GM12878 (cell line): Measurements from ENCODE around the gene FADS1.

ENCODE experiments used
- CEBPB ChIP-seq, 2 experiments: fragments of 150-350 bp in 1 of 2; IDR thresholded peaks; 2 replicates each; pipeline ENCODE4 v1.6.1; 2012 to 2014; ENCODE audit warnings: low read depth in 2 of 2, low read length in 2 of 2, borderline replicate concordance in 1 of 2, inconsistent platforms in 1 of 2
- CHD2 ChIP-seq: IDR thresholded peaks from 2 replicates; pipeline ENCODE4 v1.6.1; 2011; ENCODE audit warnings: low read depth, low read length, improper control_type of control experiment, borderline replicate concordance
- CTCF ChIP-seq, 3 experiments: IDR thresholded peaks in 2 of 3; conservative IDR thresholded peaks in 1 of 3; 2 replicates each; pipeline ENCODE4 v1.5.1; 2011; ENCODE audit warnings: low read depth in 3 of 3, low read length in 3 of 3, mild to moderate bottlenecking in 3 of 3, control low read depth in 2 of 3, moderate library complexity in 2 of 3, inconsistent platforms in 1 of 3, mixed read lengths in 1 of 3; ENCODE audit not compliant: control insufficient read depth in 2 of 3, insufficient read depth in 1 of 3; ENCODE audit errors: extremely low read depth in 1 of 3
- EGR1 ChIP-seq, 2 experiments: IDR thresholded peaks; 1 replicate in 1 of 2; 2 replicates in 1 of 2; pipeline ENCODE4 v1.6.1; 2011 to 2012; ENCODE audit warnings: low read depth in 2 of 2, low read length in 2 of 2, borderline replicate concordance in 1 of 2, mild to moderate bottlenecking in 1 of 2, moderate library complexity in 1 of 2
- ETV6 ChIP-seq, 2 experiments: fragments of 450-650 bp in 1 of 2; IDR thresholded peaks in 1 of 2; conservative IDR thresholded peaks in 1 of 2; 2 replicates each; pipeline ENCODE4 v1.6.1; 2014; ENCODE audit warnings: antibody characterized with exemption in 1 of 2, borderline replicate concordance in 1 of 2, low read depth in 1 of 2, mild to moderate bottlenecking in 1 of 2, moderate library complexity in 1 of 2
- FOXK2 ChIP-seq: fragments of 450-650 bp; IDR thresholded peaks from 2 replicates; pipeline ENCODE4 v1.6.1; 2017; ENCODE audit warnings: mild to moderate bottlenecking, moderate library complexity
- MAX ChIP-seq: IDR thresholded peaks from 2 replicates; pipeline ENCODE4 v1.6.1; 2012; ENCODE audit warnings: low read depth, low read length, improper control_type of control experiment
- POLR2A ChIP-seq: IDR thresholded peaks from 2 replicates; pipeline ENCODE4 v1.6.1; 2011; ENCODE audit warnings: low read depth, mild to moderate bottlenecking, low read length
- RAD21 ChIP-seq: IDR thresholded peaks from 2 replicates; pipeline ENCODE4 v1.6.1; 2011; ENCODE audit warnings: mild to moderate bottlenecking, low read depth, low read length, moderate library complexity; ENCODE audit not compliant: insufficient read depth
- STAT3 ChIP-seq: IDR thresholded peaks from 2 replicates; pipeline ENCODE4 v1.6.1; 2011; ENCODE audit warnings: low read depth, low read length, improper control_type of control experiment
- SUPT20H ChIP-seq: IDR thresholded peaks from 2 replicates; pipeline ENCODE4 v1.6.1; 2011; ENCODE audit warnings: low read depth, mild to moderate bottlenecking, low read length, moderate library complexity, borderline replicate concordance; ENCODE audit not compliant: control insufficient read depth
- TAF1 ChIP-seq: IDR thresholded peaks from 2 replicates; pipeline ENCODE4 v1.6.1; 2011; ENCODE audit warnings: mild to moderate bottlenecking, low read depth, low read length, borderline replicate concordance
- ZSCAN29 ChIP-seq: fragments of 450-650 bp; IDR thresholded peaks from 2 replicates; pipeline ENCODE4 v1.6.1; 2017; ENCODE audit warnings: mild to moderate bottlenecking, moderate library complexity
- ZZZ3 ChIP-seq: IDR thresholded peaks from 2 replicates; pipeline ENCODE4 v1.6.1; 2011; ENCODE audit warnings: low read depth; ENCODE audit not compliant: control insufficient read depth, insufficient read length

GRCh38 chr11:61753672-61754071 lies 63.1 kb downstream of the FADS1 start:
- TF ChIP-seq ZSCAN29 (no peak), POLR2A (no peak), MAX (no peak), TAF1 (no peak), ETV6 (conservative IDR thresholded peaks at IDR 0.05 in 1 of 2, IDR thresholded peaks at IDR 0.05 in 1 of 2; ENCODE audit: borderline replicate concordance in 1 of 2, low read depth in 1 of 2) (no peak), CTCF (IDR thresholded peaks at IDR 0.05 in 2 of 3, conservative IDR thresholded peaks at IDR 0.05 in 1 of 3; ENCODE audit: control insufficient read depth in 2 of 3, extremely low read depth in 1 of 3, insufficient read depth in 1 of 3, low read depth in 3 of 3, low read length in 3 of 3) (no peak), EGR1 (IDR thresholded peaks at IDR 0.05; ENCODE audit: borderline replicate concordance in 1 of 2, low read depth in 2 of 2, low read length in 2 of 2) (no peak), CHD2 (no peak), STAT3 (no peak), SUPT20H (no peak), RAD21 (no peak), ZZZ3 (no peak), FOXK2 (no peak), CEBPB (IDR thresholded peaks at IDR 0.05; ENCODE audit: borderline replicate concordance in 1 of 2, low read depth in 2 of 2, low read length in 2 of 2) (no peak)
